NCI-H128 (cell line): ENCODE data around the gene CMSS1.

ENCODE experiments used
- DNase-seq: peaks from one replicate; lab custom pipeline; 2025; ENCODE audit not compliant: unreplicated experiment; lab: John Stamatoyannopoulos, UW

The CMSS1 gene

GRCh38 chr3:99817437-99818240, at the start of gene CMSS1:
CMSS1 (plus strand) TSS chr3:99817862.
- DNase-seq = peak; percentile 85

GRCh38 chr3:99768126-99768525, 49.5 kb upstream of the CMSS1 start:
- no peak for DNase-seq

DNA sequence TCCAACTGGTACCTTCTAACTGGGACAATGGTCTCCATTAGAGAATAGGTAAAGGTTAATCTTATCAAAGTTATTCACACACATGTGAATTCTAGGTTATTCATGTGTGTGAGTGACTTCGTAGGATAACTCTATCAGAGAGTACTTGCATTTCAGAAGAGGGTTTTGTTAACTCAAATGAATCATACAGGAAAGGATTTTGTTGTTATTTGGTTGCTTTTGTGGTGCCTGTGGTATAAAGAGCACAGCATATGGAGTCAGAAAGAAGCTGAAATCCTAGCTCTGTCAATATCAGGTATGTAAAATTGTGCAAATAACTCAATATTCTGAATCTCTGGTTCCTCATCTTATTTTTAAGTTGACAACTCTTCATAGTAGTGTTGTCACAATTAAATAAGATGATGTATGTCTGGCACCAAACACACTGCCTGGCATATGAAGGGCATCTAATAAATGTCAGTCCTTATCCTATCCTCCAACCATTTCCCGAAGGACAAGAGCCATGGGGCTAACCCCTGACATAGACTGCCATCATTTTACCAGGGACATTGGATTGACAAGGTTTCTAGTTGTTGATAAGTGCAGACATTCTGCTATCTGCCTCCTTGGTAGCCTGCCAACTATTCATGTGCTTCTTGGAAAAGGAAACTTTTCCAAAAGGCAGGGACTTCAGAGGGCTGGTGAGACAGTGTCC, 48.7 kb upstream of the CMSS1 start:
- no peak for DNase-seq

DNA sequence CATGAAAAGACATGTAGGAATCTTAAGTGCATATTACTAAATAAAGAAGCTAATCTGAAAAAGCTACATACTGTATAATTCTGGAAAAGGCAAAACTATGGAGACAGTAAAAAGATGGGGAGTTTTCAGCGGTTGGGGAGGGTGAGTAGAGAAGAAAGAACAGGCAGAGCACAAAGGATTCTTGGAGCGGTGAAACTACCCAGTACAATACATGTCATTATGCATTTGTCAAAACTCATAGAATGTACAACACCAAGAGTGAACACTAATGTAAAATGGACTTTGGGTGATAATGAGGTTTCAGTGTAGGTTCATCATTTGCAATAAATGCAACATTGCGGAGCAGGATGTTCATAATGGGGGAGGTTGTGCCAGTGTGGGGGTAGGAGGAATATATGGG, 45.5 kb upstream of the CMSS1 start:
- no peak for DNase-seq

- no peak for DNase-seq
These were observed 45.0 kb upstream of the CMSS1 start for GRCh38 chr3:99772671-99773070.

GRCh38 chr3:99774467-99774866, 43.2 kb upstream of the CMSS1 start:
- DNase-seq = no peak

DNA sequence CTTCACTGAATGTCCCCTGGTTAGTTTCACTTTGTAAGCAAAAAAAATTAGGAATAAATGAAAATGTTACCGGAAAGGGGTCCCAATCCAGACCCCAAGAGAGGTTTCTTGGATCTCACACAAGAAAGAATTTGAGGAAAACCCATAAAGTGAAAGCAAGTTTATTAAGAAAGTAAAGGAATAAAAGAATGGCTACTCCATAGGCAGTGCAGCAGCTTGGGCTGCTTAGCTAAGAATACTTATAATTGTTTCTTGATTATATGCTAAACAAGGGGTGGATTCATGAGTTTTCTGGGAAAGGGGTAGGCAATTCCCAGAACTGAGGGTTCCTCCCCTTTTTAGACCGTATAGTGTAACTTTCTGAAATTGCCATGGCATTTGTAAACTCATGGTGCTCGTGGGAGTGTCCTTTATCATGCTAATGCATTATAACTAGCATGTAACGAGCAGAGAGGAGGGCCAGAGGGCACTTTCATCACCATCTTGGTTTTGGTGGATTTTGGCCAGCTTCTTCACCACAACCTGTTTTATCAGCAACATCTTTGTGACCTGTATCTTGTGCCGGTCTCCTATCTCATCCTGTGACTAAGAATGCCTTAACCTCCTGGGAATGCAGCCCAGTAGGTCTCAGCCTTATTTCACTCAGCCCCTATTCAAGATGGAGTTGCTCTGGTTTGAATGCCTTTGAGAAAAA, 41.0 kb upstream of the CMSS1 start:
- DNase-seq = no peak

DNA sequence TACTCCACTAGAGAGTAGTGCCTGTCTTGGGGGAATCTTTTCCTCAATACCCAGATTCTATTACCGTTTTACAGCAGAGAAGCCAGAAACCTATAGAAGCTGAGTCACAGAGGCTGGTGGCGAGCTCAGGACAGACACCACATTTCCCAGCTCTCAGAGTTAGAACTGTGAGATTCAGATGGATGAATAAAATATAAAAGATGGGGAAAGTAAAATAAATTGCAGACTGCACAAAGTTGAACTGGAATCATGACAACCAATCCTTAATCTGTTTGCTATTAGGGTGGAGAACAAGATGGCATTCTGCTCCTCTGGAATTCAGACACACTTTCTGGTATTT, 40.5 kb upstream of the CMSS1 start:
- no peak for DNase-seq

- DNase-seq = no peak
These were observed 40.0 kb upstream of the CMSS1 start for GRCh38 chr3:99777708-99778107.

DNA sequence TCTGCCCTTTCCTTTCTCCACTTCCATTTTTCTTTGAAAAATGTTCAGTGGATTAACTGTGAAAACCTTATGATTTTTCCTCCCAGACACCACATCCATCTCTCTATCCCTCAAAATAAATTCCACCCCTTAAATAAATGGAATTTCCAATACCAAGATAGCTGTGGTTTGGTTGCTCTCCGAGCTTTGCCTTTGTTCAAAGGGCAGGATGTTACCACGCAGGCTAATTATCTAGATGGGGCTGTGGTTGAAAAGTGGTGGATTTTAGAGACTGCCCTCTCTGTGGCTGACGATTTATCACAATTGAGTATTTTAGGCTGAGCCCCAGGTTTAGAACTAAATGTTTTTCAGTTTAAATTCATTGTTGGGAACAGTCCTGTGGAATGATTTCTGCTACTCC, 36.9 kb upstream of the CMSS1 start:
- no peak for DNase-seq

DNA sequence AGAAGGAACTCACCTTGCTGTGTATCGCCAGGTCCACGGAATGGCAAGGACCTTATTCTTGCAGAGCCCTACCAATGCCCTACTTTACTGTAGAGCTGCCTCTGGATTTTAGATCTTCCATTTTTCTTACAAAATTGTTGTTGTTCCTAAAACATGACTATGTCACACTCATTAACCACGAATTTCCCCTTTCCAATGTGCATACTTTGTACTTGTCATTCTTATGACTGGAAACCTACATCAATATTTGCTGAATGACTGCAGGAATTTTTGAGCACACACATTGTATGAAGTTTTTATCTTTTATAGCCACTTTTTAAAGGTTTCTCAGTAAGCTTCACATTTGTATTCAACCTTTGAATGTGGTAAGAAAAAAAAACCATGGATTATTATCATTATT, 35.9 kb upstream of the CMSS1 start:
- no peak for DNase-seq

DNA sequence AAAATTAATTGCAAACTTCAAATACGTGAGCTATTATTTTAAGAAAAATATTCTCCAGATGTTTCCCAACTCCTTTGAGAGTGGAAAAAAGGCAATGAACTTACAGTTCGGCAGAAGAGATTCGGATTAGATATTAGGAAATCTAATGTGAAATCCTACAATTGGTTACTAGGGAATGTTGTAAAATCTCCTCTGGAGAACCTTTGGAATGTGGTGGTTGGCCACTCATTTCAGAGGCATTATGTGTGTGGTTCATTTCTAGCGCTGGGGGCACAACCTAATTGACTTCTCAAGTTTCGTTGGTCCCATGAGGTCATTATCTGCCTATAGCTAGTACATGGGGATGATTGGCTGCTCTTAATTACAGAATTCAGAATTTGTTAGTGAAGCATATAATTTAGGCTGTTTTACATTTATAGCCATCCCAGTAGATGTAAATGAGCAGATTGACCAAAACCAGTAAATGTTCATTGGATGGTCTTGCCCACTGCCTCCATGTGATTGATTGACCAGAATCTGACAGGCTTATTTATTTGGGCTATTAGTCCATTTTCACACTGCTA, 34.6 kb upstream of the CMSS1 start:
- DNase-seq = no peak

DNA sequence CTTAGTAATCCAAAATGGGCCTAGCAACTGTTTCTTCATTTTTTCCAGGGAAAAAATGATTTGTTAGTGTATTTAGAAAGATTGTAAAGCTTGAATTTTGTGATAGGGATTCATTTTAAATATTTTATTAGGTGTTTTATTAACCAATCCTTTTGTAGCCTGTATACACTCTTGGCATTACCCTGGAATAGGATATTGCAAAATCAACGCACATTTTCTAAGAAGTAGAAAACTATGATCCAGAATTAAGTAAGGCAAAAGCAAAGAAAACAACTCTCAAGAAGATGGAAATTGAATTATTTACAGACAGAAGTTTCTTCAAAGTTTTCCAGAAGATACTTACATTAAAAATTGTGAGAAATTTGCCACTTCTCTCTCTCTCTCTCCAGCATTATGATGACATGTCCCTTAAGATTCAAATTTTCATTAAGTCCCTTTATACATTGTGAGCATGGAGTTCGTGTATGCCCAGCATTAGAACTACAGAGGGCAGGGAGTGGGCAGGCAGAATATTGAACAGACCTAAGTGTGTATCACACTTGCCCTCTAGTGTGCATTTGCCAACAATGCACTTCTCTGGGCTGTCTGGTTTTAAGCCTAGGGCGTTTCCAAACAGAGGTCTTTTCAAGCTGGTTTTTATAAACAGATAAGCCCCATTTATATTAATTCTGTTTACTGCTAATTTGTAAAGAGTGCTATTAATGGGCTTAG, 28.5 kb upstream of the CMSS1 start:
- DNase-seq = no peak

GRCh38 chr3:99794485-99794884, 23.2 kb upstream of the CMSS1 start:
- DNase-seq = no peak

DNA sequence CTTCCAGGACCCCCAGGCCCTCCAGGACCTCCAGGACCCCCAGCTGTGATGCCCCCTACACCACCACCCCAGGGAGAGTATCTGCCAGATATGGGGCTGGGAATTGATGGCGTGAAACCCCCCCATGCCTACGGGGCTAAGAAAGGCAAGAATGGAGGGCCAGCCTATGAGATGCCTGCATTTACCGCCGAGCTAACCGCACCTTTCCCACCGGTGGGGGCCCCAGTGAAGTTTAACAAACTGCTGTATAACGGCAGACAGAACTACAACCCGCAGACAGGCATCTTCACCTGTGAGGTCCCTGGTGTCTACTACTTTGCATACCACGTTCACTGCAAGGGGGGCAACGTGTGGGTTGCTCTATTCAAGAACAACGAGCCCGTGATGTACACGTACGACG, 22.1 kb upstream of the CMSS1 start:
- DNase-seq = no peak

DNA sequence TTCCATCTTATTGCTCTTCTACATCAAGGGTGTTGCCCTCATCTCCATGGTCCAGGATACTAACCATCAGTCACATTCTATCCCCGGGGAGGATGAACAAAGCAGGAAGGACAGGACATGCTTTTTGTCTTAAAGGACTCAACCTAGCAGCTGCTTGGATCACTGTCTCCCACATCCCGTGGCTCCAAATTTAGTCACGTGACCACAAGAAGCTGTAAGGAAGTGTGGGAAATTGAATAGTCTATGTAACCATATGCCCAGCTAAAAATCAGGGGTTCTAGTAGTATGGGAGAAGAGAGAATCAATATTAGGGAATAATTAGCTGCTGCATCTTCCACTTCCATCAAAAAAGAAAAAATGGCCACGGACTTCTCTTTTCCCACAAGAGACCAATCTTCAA, 18.2 kb upstream of the CMSS1 start:
- DNase-seq = no peak

DNA sequence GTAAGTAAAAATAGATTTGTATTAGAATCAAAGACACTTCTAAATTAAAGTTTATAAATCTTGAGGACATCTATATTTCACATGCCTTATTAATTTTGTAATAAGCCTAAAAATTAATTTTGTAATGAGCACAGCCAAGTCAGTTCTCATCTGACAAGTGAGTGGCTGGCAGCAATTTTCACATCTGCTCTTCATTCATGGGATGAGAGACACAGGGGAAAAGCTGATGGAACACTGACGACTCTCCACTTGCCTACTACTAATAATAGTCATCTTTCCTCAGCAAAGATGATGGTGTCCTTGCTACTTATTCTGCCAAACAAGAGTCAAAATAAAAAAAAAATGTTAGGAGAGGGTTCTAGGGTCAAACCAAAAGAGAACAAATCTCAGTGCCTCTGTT, 14.4 kb upstream of the CMSS1 start:
- no peak for DNase-seq

DNA sequence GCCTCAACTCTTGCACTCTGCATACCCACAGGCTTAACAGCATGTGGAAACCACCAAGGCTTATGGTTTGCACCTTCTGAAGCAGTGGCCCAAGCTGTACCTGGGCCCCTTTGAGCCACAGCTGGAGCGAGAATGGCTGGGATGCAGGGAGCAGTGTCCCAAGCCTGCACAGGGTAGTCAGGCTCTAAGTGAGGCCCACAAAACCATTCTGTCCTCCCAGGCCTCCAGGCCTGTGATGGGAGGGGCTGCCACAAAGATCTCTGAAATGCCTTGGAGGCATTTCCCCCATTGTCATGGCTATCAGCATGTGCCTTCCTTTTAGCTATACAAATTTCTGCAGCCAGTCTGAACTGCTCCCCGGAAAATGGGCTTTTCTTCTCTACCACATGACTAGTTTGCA, 12.5 kb upstream of the CMSS1 start:
- no peak for DNase-seq

DNA sequence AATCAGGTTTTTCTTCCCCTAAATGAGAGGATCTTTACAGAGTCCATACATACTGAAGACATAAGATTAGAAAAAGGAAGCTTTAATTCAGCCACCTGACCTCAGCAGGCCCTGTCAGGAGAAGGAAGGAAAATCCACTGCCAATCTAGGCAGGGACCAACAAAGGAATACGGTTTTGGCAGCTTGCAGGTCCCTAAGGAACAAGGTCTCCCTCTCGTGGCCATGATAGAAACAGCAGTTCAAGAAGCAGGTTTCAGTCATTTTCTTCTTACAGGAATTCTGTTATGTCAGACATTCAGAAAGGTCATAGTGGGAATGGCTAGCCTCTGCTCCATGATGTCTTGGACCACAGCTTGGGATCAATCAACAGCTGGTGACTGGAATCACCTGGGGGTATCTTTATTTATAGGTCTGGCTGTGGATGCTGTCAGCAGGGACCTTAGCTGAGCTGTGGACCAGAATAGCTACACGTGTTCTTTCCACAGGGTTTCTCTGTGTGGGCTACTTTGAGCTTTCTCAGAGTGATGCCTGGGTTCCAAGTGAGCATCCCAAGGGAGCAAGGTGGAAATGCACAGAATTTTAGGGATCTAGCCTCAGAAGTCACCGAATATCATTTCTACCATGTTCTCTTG, 9.4 kb upstream of the CMSS1 start:
- no peak for DNase-seq

DNA sequence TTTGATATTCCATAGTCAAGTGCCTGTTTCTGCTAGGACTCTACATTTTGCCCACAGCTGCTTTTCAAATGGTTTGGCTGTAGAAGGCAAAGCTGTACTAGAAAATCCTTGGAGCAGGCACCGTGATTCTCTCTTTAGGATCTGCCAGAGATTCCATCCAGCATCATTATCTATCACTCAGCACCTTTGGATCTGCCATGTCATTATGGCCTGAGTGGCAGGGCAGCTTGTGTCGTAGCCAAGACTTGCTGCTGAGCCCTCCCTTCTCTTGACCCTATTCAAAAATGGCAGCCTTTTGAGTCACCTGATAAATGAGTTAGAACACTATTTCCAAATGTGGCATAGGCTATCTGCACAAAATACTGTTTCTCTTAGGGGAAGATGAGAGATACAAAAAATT, 8.1 kb upstream of the CMSS1 start:
- no peak for DNase-seq

- DNase-seq = no peak
These were observed 7.3 kb upstream of the CMSS1 start for GRCh38 chr3:99810403-99810802.
